GM12878 (cell line): ENCODE data around the gene MED13L. TPM values are rescaled to one million over a fixed set of nuclear protein-coding genes. Genes with fewer than 3 reads are reported as not detected.

Source experiments
- ATAC-seq: fragments of 200-7000 bp; cut with Tn5 transposase; 3 replicates; pipeline ENCODE4 v1.9.1; 2020; ENCODE audit warnings: mild to moderate bottlenecking, moderate library complexity
- BruUV-seq: library from RNA; stranded (reverse); fragments of 400-500 nt; replicated peaks from 2 replicates; lab custom pipeline; 2021; lab: Mats Ljungman, UMichigan
- CTCF ChIA-PET: fragments of 300-600 bp; sonication (Branson Sonifier 250); formaldehyde crosslinking; extraction: SDS; loops from one replicate; lab custom pipeline; 2021; ENCODE audit warnings: inconsistent platforms; lab: Yijun Ruan, JAX
- POLR2A ChIA-PET: fragments of 350-600 bp; formaldehyde crosslinking; extraction: SDS; loops from one replicate; lab custom pipeline; 2021; ENCODE audit warnings: inconsistent platforms; lab: Charles Lee
- RAD21 ChIA-PET: fragments of 300-600 bp; sonication (Branson Sonifier 250); formaldehyde crosslinking; loops from one replicate; lab custom pipeline; 2023; ENCODE audit warnings: antibody characterized with exemption; ENCODE audit not compliant: unreplicated experiment; lab: Charles Lee
- SMC1A ChIA-PET: fragments of 300-600 bp; sonication (Branson Sonifier 250); formaldehyde crosslinking; loops from one replicate; lab custom pipeline; 2023; ENCODE audit not compliant: unreplicated experiment, uncharacterized antibody; lab: Charles Lee
- DNase-seq: peaks from one replicate; pipeline ENCODE4 v3.0.0-alpha.2; 2011; ENCODE audit warnings: low read depth, low spot score
- FAIRE-seq: peaks from 3 replicates; lab custom pipeline; 2011; peaks lifted over from hg19 to GRCh38; lab: Jason Lieb, UNC
- H2AFZ ChIP-seq: 2 replicates; pipeline ENCODE4 v1.6.0; 2011; ENCODE audit warnings: low read depth, low read length, control low read depth; ENCODE audit not compliant: control insufficient read depth
- H3K27ac ChIP-seq: 2 replicates; pipeline ENCODE4 v1.5.1; 2011; ENCODE audit warnings: control low read depth; ENCODE audit not compliant: control insufficient read depth, insufficient read depth
- H3K27me3 ChIP-seq, 2 experiments: replicated peaks in 1 of 2; 2 replicates each; pipeline versions ENCODE4 v1.6.0 to v1.6.1; 2011; ENCODE audit warnings: low read length in 1 of 2; ENCODE audit not compliant: control insufficient read depth in 2 of 2, insufficient read depth in 2 of 2
- H3K36me3 ChIP-seq, 2 experiments: 2 replicates each; pipeline ENCODE4 v1.5.1; 2011; ENCODE audit warnings: low read length in 1 of 2; ENCODE audit not compliant: control insufficient read depth in 2 of 2, insufficient read depth in 2 of 2
- H3K4me1 ChIP-seq: 2 replicates; pipeline ENCODE4 v1.6.1; 2011; ENCODE audit warnings: mild to moderate bottlenecking, low read length, moderate library complexity, mixed read lengths; ENCODE audit not compliant: control insufficient read depth, insufficient read depth
- H3K4me2 ChIP-seq: 2 replicates; pipeline ENCODE4 v1.6.0; 2011; ENCODE audit warnings: control low read depth; ENCODE audit not compliant: control insufficient read depth, insufficient read depth
- H3K4me3 ChIP-seq: fragments of 200-600 bp; sonication (generic); 2 replicates; pipeline ENCODE4 v1.5.1; 2016
- H3K79me2 ChIP-seq: 2 replicates; pipeline ENCODE4 v1.6.0; 2011; ENCODE audit warnings: low read length; ENCODE audit not compliant: control insufficient read depth, insufficient read depth
- H3K9ac ChIP-seq: 2 replicates; pipeline ENCODE4 v1.8.0; 2011; ENCODE audit warnings: low read length, control low read depth, mixed read lengths; ENCODE audit not compliant: control insufficient read depth, insufficient read depth
- H3K9me3 ChIP-seq: replicated peaks from 3 replicates; pipeline ENCODE4 v1.5.1; 2011; ENCODE audit warnings: mild to moderate bottlenecking, low read length; ENCODE audit not compliant: control insufficient read depth, insufficient read depth
- H4K20me1 ChIP-seq: 2 replicates; pipeline ENCODE4 v1.6.0; 2011; ENCODE audit not compliant: control insufficient read depth, insufficient read depth
- ATF2 ChIP-seq: IDR thresholded peaks from 2 replicates; pipeline ENCODE4 v1.6.1; 2012; ENCODE audit warnings: low read length, inconsistent platforms
- BCL3 ChIP-seq: IDR thresholded peaks from 2 replicates; pipeline ENCODE4 v1.6.1; 2011; ENCODE audit warnings: borderline replicate concordance, low read depth, mild to moderate bottlenecking, moderate library complexity, low read length; ENCODE audit not compliant: insufficient read depth, poor library complexity, severe bottlenecking
- CHD2 ChIP-seq: IDR thresholded peaks from 2 replicates; pipeline ENCODE4 v1.6.1; 2011; ENCODE audit warnings: low read depth, low read length, improper control_type of control experiment, borderline replicate concordance
- ESRRA ChIP-seq: IDR thresholded peaks from 2 replicates; pipeline ENCODE4 v1.6.1; 2012; ENCODE audit warnings: mild to moderate bottlenecking, low read length, improper control_type of control experiment
- HDGF ChIP-seq: fragments of 450-650 bp; IDR thresholded peaks from 2 replicates; pipeline ENCODE4 v1.6.1; 2016; ENCODE audit warnings: antibody characterized with exemption
- IRF3 ChIP-seq: fragments of 450-650 bp; IDR thresholded peaks from 2 replicates; pipeline ENCODE4 v1.6.1; 2014; ENCODE audit warnings: mild to moderate bottlenecking
- MEF2B ChIP-seq: fragments of 450-650 bp; IDR thresholded peaks from 2 replicates; pipeline ENCODE4 v1.6.1; 2018; ENCODE audit warnings: mild to moderate bottlenecking, moderate library complexity; ENCODE audit not compliant: partially characterized antibody, poor library complexity, severe bottlenecking
- MTA3 ChIP-seq: IDR thresholded peaks from 2 replicates; pipeline ENCODE4 v1.6.1; 2012; ENCODE audit warnings: low read length, inconsistent platforms, borderline replicate concordance
- NFYB ChIP-seq: IDR thresholded peaks from 2 replicates; pipeline ENCODE4 v1.6.1; 2011; ENCODE audit warnings: low read depth, mild to moderate bottlenecking, low read length, improper control_type of control experiment, moderate library complexity; ENCODE audit not compliant: insufficient read depth
- PAX5 ChIP-seq: IDR thresholded peaks from 2 replicates; pipeline ENCODE4 v1.6.1; 2011; ENCODE audit warnings: low read depth, low read length, borderline replicate concordance
- POLR2AphosphoS5 ChIP-seq: IDR thresholded peaks from 2 replicates; pipeline ENCODE4 v1.6.1; 2011; ENCODE audit warnings: mild to moderate bottlenecking, low read length, inconsistent platforms
- POU2F2 ChIP-seq: IDR thresholded peaks from 3 replicates; pipeline ENCODE4 v1.6.1; 2011; ENCODE audit warnings: low read depth, mild to moderate bottlenecking, low read length, borderline replicate concordance
- RB1 ChIP-seq: fragments of 450-650 bp; formaldehyde crosslinking; IDR thresholded peaks from 2 replicates; pipeline ENCODE4 v1.6.1; 2017; ENCODE audit warnings: mild to moderate bottlenecking, borderline replicate concordance
- RCOR1 ChIP-seq: conservative IDR thresholded peaks from 2 replicates; pipeline ENCODE4 v1.6.1; 2012; ENCODE audit warnings: low read depth, low read length, improper control_type of control experiment
- RFX5 ChIP-seq: IDR thresholded peaks from 2 replicates; pipeline ENCODE4 v1.6.1; 2011; ENCODE audit warnings: low read depth, low read length, improper control_type of control experiment
- RUNX3 ChIP-seq: IDR thresholded peaks from 2 replicates; pipeline ENCODE4 v1.6.1; 2012; ENCODE audit warnings: low read length, inconsistent platforms
- SIX5 ChIP-seq: IDR thresholded peaks from 2 replicates; pipeline ENCODE4 v1.6.1; 2011; ENCODE audit warnings: mild to moderate bottlenecking, low read depth, low read length, moderate library complexity; ENCODE audit not compliant: severe bottlenecking
- SMARCA5 ChIP-seq: fragments of 450-650 bp; IDR thresholded peaks from 2 replicates; pipeline ENCODE4 v1.6.1; 2017; ENCODE audit warnings: mild to moderate bottlenecking
- SPI1 ChIP-seq: IDR thresholded peaks from 2 replicates; pipeline ENCODE4 v1.6.1; 2011; ENCODE audit warnings: low read depth, mild to moderate bottlenecking, low read length, moderate library complexity, borderline replicate concordance; ENCODE audit not compliant: insufficient read depth
- SUPT20H ChIP-seq: IDR thresholded peaks from 2 replicates; pipeline ENCODE4 v1.6.1; 2011; ENCODE audit warnings: low read depth, mild to moderate bottlenecking, low read length, moderate library complexity, borderline replicate concordance; ENCODE audit not compliant: control insufficient read depth
- in situ Hi-C: fragments of 300-500 bp; cut with MboI; formaldehyde crosslinking; loops from 9 replicates; pipeline ENCODE4 v1.14.3; 2018; ENCODE audit warnings: mixed read lengths
- intact Hi-C: fragments of 100-400 bp; cut with micrococcal nuclease; formaldehyde crosslinking; loops from one replicate; pipeline ENCODE4 v1.14.2; 2022; ENCODE audit not compliant: unreplicated experiment
- polyA plus RNA-seq, 11 experiments: library from polyadenylated mRNA; depleted of rRNA in 4 of 11; unstranded in 6 of 11; stranded (reverse) in 5 of 11; fragments of >200 nt; fragmentation: Nextera tagmentation in 4 of 11; fragmentation: Illumina TruSeq in 1 of 11; extraction: Ambion mirVana in 4 of 11; extraction: Trizol in 1 of 11; gene quantifications; 1 replicate in 1 of 11; 2 replicates in 10 of 11; pipeline versions ENCODE4 v1.2.1 to v1.2.3, GENCODE V29; 2011 to 2016; ENCODE audit warnings: inconsistent platforms in 2 of 11, missing spikeins in 2 of 11, low read depth in 1 of 11
- total RNA-seq, 4 experiments: library from RNA; depleted of rRNA in 3 of 4; stranded (reverse); fragments of >200 nt in 3 of 4; fragmentation: Illumina TruSeq in 1 of 4; extraction: Trizol in 1 of 4; gene quantifications; 2 replicates each; pipeline versions ENCODE4 v1.2.1 to v1.2.3, GENCODE V29; 2013 to 2021

MED13L gene
- total and polyA plus RNA-seq, 10 of the 15 experiments (the other 5 are each of a cell fraction or from before 2014, with no cell fraction given) = 3.7 to 30.1 (median 9.1) TPM

GRCh38 chr12:116019415-116019814 is 258.1 kb downstream of the MED13L start:
- RAD21 ChIA-PET = no interaction called here
- POLR2A ChIA-PET = no interaction called here
- BruUV-seq = no TSS peak
- in situ Hi-C loops (no loop called here), intact Hi-C loops (loop anchor here (5.0 kb wide), 1 partner anchor 48 kb away; no protein-coding TSS in a partner anchor)
- Histone ChIP-seq H3K9me3 (no peaks in the 10 kb centered on the region), H3K4me2 (no peak overlapping the region), H3K27me3 (no peaks in the 10 kb centered on the region), H3K79me2 (no peaks in the 10 kb centered on the region), H3K36me3 (peaks cover 0 to 7% of the 10 kb centered on the region in 2 experiments; a peak in 1 of 4 replicates), H3K4me3 (no peak overlapping the region), H4K20me1 (no peaks in the 10 kb centered on the region), H3K27ac (no peak overlapping the region), H2AFZ (no peak overlapping the region), H3K4me1 (no peaks in the 10 kb centered on the region), H3K9ac (no peak overlapping the region)
- DNase-seq (no peak), ATAC-seq (no peak), FAIRE-seq (no peak)
- SMC1A ChIA-PET = no interaction called here
- CTCF ChIA-PET = no interaction called here
- TF ChIP-seq POLR2AphosphoS5 (no peak), PAX5 (no peak), CHD2 (no peak), RB1 (no peak), RUNX3 (no peak), MTA3 (no peak), SIX5 (no peak), SPI1 (no peak), IRF3 (no peak), POU2F2 (no peak), ESRRA (no peak), MEF2B (no peak), SUPT20H (no peak), ATF2 (no peak), RFX5 (no peak), RCOR1 (no peak), SMARCA5 (no peak), NFYB (no peak), BCL3 (no peak), HDGF (no peak)
- TF ChIP-seq, all 136 proteins: peak for 0
